ENCODE data around the gene SIRT3. TPM values are rescaled to one million over a fixed set of nuclear protein-coding genes. Genes with fewer than 3 reads are reported as not detected.

The SIRT3 gene
- polyA plus RNA-seq, 3 donors from 2014 or later: 6.7 to 11.1 (median 7.4) TPM

GRCh38 chr11:206002-206384, 30.1 kb downstream of the SIRT3 start:
- Mint-ChIP-seq H3K9me3 (no peaks in the 10 kb centered on the region), H3K36me3 (peaks cover 0 to 11% (median 0%) of the 10 kb centered on the region in 3 donors), H3K27ac (peak overlapping the region; percentile 91 to 100 (median 98)), H3K4me1 (peaks cover 41 to 56% of the 10 kb centered on the region in 2 donors), H3K4me3 (peak overlapping the region; percentile 93 to 99 (median 97)), H3K27me3 (ENCODE audit: low read depth in 3 of 3) (peaks cover 17 to 26% (median 21%) of the 10 kb centered on the region in 3 donors)
- no peak for DNase-seq

GRCh38 chr11:205221-206001, 30.7 kb downstream of the SIRT3 start:
- Mint-ChIP-seq H3K9me3 (no peaks in the 10 kb centered on the region), H3K36me3 (peaks cover 0 to 11% (median 0%) of the 10 kb centered on the region in 3 donors), H3K4me3 (peak overlapping the region; percentile 10 to 99 (median 93)), H3K27me3 (ENCODE audit: low read depth in 3 of 3) (peaks cover 17 to 26% (median 21%) of the 10 kb centered on the region in 3 donors), H3K27ac (peak overlapping the region in 3 of 6 donors; percentile 76 to 97 (median 91)), H3K4me1 (peaks cover 41 to 55% of the 10 kb centered on the region in 2 donors)
- DNase-seq: no peak

- no peaks in the 10 kb centered on the region for H3K9me3 Mint-ChIP-seq
- H3K4me3 Mint-ChIP-seq: no peak overlapping the region
- H3K27me3 Mint-ChIP-seq (ENCODE audit: low read depth in 3 of 3): peaks cover 17 to 26% (median 21%) of the 10 kb centered on the region in 3 donors
- DNase-seq: no peak
- peaks cover 41 to 49% of the 10 kb centered on the region in 2 donors for H3K4me1 Mint-ChIP-seq
- H3K36me3 Mint-ChIP-seq: peaks cover 0 to 8% (median 0%) of the 10 kb centered on the region in 3 donors
- H3K27ac Mint-ChIP-seq: peak overlapping the region in 2 of 6 donors; percentile 39 to 45
Measured at GRCh38 chr11:204587-205109, 31.5 kb downstream of the SIRT3 start.

GRCh38 chr11:203945-204586, 32.1 kb downstream of the SIRT3 start:
- Mint-ChIP-seq H3K9me3 (no peaks in the 10 kb centered on the region), H3K4me1 (peaks cover 41 to 49% of the 10 kb centered on the region in 2 donors), H3K27ac (peak overlapping the region in 5 of 6 donors; percentile 39 to 79 (median 56)), H3K36me3 (peaks cover 0 to 8% (median 0%) of the 10 kb centered on the region in 3 donors), H3K27me3 (ENCODE audit: low read depth in 3 of 3) (peaks cover 17 to 26% (median 21%) of the 10 kb centered on the region in 3 donors), H3K4me3 (peak overlapping the region in 2 of 5 donors; percentile 18 to 57)
- no peak for DNase-seq

- Mint-ChIP-seq H3K4me1 (peaks cover 41 to 46% of the 10 kb centered on the region in 2 donors), H3K4me3 (no peak overlapping the region), H3K9me3 (no peaks in the 10 kb centered on the region), H3K27ac (peak overlapping the region in 2 of 6 donors; percentile 32 to 79), H3K27me3 (ENCODE audit: low read depth in 3 of 3) (peaks cover 15 to 22% (median 18%) of the 10 kb centered on the region in 3 donors), H3K36me3 (peaks cover 0 to 8% (median 0%) of the 10 kb centered on the region in 3 donors)
- no peak for DNase-seq
Measured at GRCh38 chr11:203056-203944, 32.8 kb downstream of the SIRT3 start.

- H3K27me3 Mint-ChIP-seq (ENCODE audit: low read depth in 3 of 3): peaks cover 7 to 15% (median 10%) of the 10 kb centered on the region in 3 donors
- H3K27ac Mint-ChIP-seq: peak overlapping the region in 4 of 6 donors; percentile 13 to 73 (median 45)
- no peak overlapping the region for H3K4me3 Mint-ChIP-seq
- peaks cover 37 to 39% of the 10 kb centered on the region in 2 donors for H3K4me1 Mint-ChIP-seq
- no peaks in the 10 kb centered on the region for H3K9me3 Mint-ChIP-seq
- DNase-seq: no peak
- H3K36me3 Mint-ChIP-seq: peaks cover 0 to 8% (median 0%) of the 10 kb centered on the region in 3 donors
Measured at GRCh38 chr11:202490-202889, 33.7 kb downstream of the SIRT3 start.

- no peak for DNase-seq
Measured at GRCh38 chr11:201966-202365, 34.2 kb downstream of the SIRT3 start.

GRCh38 chr11:200224-201003, 35.7 kb downstream of the SIRT3 start:
- DNase-seq: no peak
- no peak overlapping the region for H3K4me3 Mint-ChIP-seq
- peaks cover 21% of the 10 kb centered on the region in 2 donors for H3K4me1 Mint-ChIP-seq
- H3K9me3 Mint-ChIP-seq: no peaks in the 10 kb centered on the region
- H3K36me3 Mint-ChIP-seq: peaks cover 0 to 8% (median 0%) of the 10 kb centered on the region in 3 donors
- no peak overlapping the region for H3K27ac Mint-ChIP-seq
- peaks cover 0 to 3% (median 1%) of the 10 kb centered on the region in 3 donors for H3K27me3 Mint-ChIP-seq (ENCODE audit: low read depth in 3 of 3)

More at GRCh38 chr11:201966-202365, 34.2 kb downstream of the SIRT3 start:
- Mint-ChIP-seq H3K4me3 (no peak overlapping the region), H3K27me3 (ENCODE audit: low read depth in 3 of 3) (peaks cover 3 to 10% (median 6%) of the 10 kb centered on the region in 3 donors), H3K27ac (peak overlapping the region in 2 of 6 donors; percentile 13 to 58), H3K9me3 (no peaks in the 10 kb centered on the region), H3K36me3 (peaks cover 0 to 8% (median 0%) of the 10 kb centered on the region in 3 donors), H3K4me1 (peaks cover 34 to 35% of the 10 kb centered on the region in 2 donors)

- DNase-seq: no peak
- peaks cover 0 to 3% (median 1%) of the 10 kb centered on the region in 3 donors for H3K27me3 Mint-ChIP-seq (ENCODE audit: low read depth in 3 of 3)
- H3K27ac Mint-ChIP-seq: no peak overlapping the region
- H3K4me1 Mint-ChIP-seq: peaks cover 19% of the 10 kb centered on the region in 2 donors
- peaks cover 0 to 8% (median 0%) of the 10 kb centered on the region in 3 donors for H3K36me3 Mint-ChIP-seq
- H3K9me3 Mint-ChIP-seq: no peaks in the 10 kb centered on the region
- no peak overlapping the region for H3K4me3 Mint-ChIP-seq
Measured at GRCh38 chr11:199782-200181, 36.4 kb downstream of the SIRT3 start.

GRCh38 chr11:199004-199581, 37.0 kb downstream of the SIRT3 start:
- Mint-ChIP-seq H3K4me3 (no peak overlapping the region), H3K36me3 (peaks cover 0 to 5% (median 0%) of the 10 kb centered on the region in 3 donors), H3K4me1 (peaks cover 13 to 16% of the 10 kb centered on the region in 2 donors), H3K27ac (no peak overlapping the region), H3K27me3 (ENCODE audit: low read depth in 3 of 3) (peaks cover 0 to 3% (median 1%) of the 10 kb centered on the region in 3 donors), H3K9me3 (no peaks in the 10 kb centered on the region)
- DNase-seq: no peak

- Mint-ChIP-seq H3K4me1 (peaks cover 6 to 12% of the 10 kb centered on the region in 2 donors), H3K9me3 (no peaks in the 10 kb centered on the region), H3K27ac (peak overlapping the region in 2 of 6 donors; percentile 30 to 67), H3K4me3 (no peak overlapping the region), H3K36me3 (peaks cover 0 to 2% (median 0%) of the 10 kb centered on the region in 3 donors), H3K27me3 (ENCODE audit: low read depth in 3 of 3) (peaks cover 0 to 3% (median 0%) of the 10 kb centered on the region in 3 donors)
- no peak for DNase-seq
Measured at GRCh38 chr11:198236-198806, 37.8 kb downstream of the SIRT3 start.
